Mesendoderm (in vitro differentiated cells): ENCODE data around the gene NDUFB10.
A peak's percentile ranks its signal among the peaks of the same experiment; 100 is the strongest.
"Not testable (repeated sequence)": the region's sequence is repeated elsewhere in the genome, so short reads cannot be mapped to it uniquely, and the experiment has no call there.

ENCODE experiments used
- DNase-seq: peaks from one replicate; pipeline ENCODE4 v3.0.0; 2013
- H2AK5ac ChIP-seq: 2 replicates; pipeline ENCODE4 v1.6.1; 2013; ENCODE audit warnings: low read length, inconsistent platforms
- H2BK120ac ChIP-seq: 2 replicates; pipeline ENCODE4 v1.6.1; 2013; ENCODE audit warnings: low read depth, mild to moderate bottlenecking, low read length, moderate library complexity, mixed read lengths
- H2BK15ac ChIP-seq: replicated peaks from 2 replicates; pipeline ENCODE4 v1.6.1; 2013; ENCODE audit warnings: low read depth, mild to moderate bottlenecking, moderate library complexity
- H2BK5ac ChIP-seq: 2 replicates; pipeline ENCODE4 v1.6.1; 2013; ENCODE audit warnings: low read length, inconsistent platforms
- H3K18ac ChIP-seq: 2 replicates; pipeline ENCODE4 v1.6.1; 2013; ENCODE audit warnings: mild to moderate bottlenecking, low read length, mixed read lengths
- H3K23ac ChIP-seq: one replicate; pipeline ENCODE4 v1.6.1; 2013; ENCODE audit warnings: low read length
- H3K27ac ChIP-seq: 2 replicates; pipeline ENCODE4 v1.5.1; 2013; ENCODE audit warnings: low read depth, mild to moderate bottlenecking, inconsistent platforms, low read length, moderate library complexity
- H3K27me3 ChIP-seq: 2 replicates; pipeline ENCODE4 v1.6.1; 2013; ENCODE audit warnings: low read length, control low read depth, mild to moderate bottlenecking, inconsistent platforms; ENCODE audit not compliant: insufficient read depth, poor library complexity
- H3K36me3 ChIP-seq: 2 replicates; pipeline ENCODE4 v1.6.1; 2013; ENCODE audit warnings: low read length, inconsistent platforms; ENCODE audit not compliant: control insufficient read depth, insufficient read depth
- H3K4ac ChIP-seq: one replicate; pipeline ENCODE4 v1.6.1; 2013; ENCODE audit warnings: low read depth, mild to moderate bottlenecking, low read length, moderate library complexity
- H3K4me1 ChIP-seq: 2 replicates; pipeline ENCODE4 v1.6.1; 2013; ENCODE audit warnings: low read depth, low read length, inconsistent platforms; ENCODE audit not compliant: control insufficient read depth
- H3K4me2 ChIP-seq: 2 replicates; pipeline ENCODE4 v1.6.1; 2013; ENCODE audit warnings: low read length
- H3K4me3 ChIP-seq: 2 replicates; pipeline ENCODE4 v1.5.1; 2013; ENCODE audit warnings: mild to moderate bottlenecking, low read length
- H3K56ac ChIP-seq: one replicate; pipeline ENCODE4 v1.6.1; 2013; ENCODE audit warnings: low read length
- H3K79me1 ChIP-seq: 2 replicates; pipeline ENCODE4 v1.6.1; 2013; ENCODE audit warnings: low read length, inconsistent platforms
- H3K79me2 ChIP-seq: 2 replicates; pipeline ENCODE4 v1.6.1; 2013; ENCODE audit warnings: mild to moderate bottlenecking, low read length; ENCODE audit not compliant: control insufficient read depth, insufficient read depth
- H3K9ac ChIP-seq: 2 replicates; pipeline ENCODE4 v1.6.1; 2013; ENCODE audit warnings: low read length, inconsistent platforms
- H4K5ac ChIP-seq: one replicate; pipeline ENCODE4 v1.6.1; 2013; ENCODE audit warnings: low read length
- H4K8ac ChIP-seq: one replicate; pipeline ENCODE4 v1.6.1; 2013; ENCODE audit warnings: low read depth, mild to moderate bottlenecking, control low read depth, low read length, moderate library complexity
- WGBS: extraction: QIAGEN DNeasy Blood & Tissue Kit; methylation state at CpG from one replicate; pipeline ENCODE4 v1.1.7; 2013; ENCODE audit warnings: low lambda C conversion rate, missing lambda C conversion rate; ENCODE audit not compliant: insufficient coverage; ENCODE audit errors: extremely low coverage; 5-methylcytosine and 5-hydroxymethylcytosine counted together

The NDUFB10 gene

GRCh38 chr16:1917665-1918350 is 41.5 kb upstream of the NDUFB10 start:
- Histone ChIP-seq H2AK5ac (no peak overlapping the region), H3K23ac (no peak overlapping the region), H3K4me1 (no peaks in the 10 kb centered on the region), H2BK120ac (no peak overlapping the region), H3K4ac (no peak overlapping the region), H3K4me3 (no peak overlapping the region), H4K5ac (no peak overlapping the region), H3K27me3 (peaks cover 34% of the 10 kb centered on the region), H4K8ac (no peak overlapping the region), H2BK15ac (no peak overlapping the region), H3K79me1 (no peaks in the 10 kb centered on the region), H3K4me2 (no peak overlapping the region), H3K36me3 (no peaks in the 10 kb centered on the region), H3K18ac (no peak overlapping the region), H3K9ac (no peak overlapping the region), H2BK5ac (no peak overlapping the region), H3K27ac (no peak overlapping the region), H3K79me2 (no peaks in the 10 kb centered on the region), H3K56ac (no peak overlapping the region)
- WGBS = no CpG with 5 or more reads among the region's 81 CpGs
- DNase-seq = no peak

DNA sequence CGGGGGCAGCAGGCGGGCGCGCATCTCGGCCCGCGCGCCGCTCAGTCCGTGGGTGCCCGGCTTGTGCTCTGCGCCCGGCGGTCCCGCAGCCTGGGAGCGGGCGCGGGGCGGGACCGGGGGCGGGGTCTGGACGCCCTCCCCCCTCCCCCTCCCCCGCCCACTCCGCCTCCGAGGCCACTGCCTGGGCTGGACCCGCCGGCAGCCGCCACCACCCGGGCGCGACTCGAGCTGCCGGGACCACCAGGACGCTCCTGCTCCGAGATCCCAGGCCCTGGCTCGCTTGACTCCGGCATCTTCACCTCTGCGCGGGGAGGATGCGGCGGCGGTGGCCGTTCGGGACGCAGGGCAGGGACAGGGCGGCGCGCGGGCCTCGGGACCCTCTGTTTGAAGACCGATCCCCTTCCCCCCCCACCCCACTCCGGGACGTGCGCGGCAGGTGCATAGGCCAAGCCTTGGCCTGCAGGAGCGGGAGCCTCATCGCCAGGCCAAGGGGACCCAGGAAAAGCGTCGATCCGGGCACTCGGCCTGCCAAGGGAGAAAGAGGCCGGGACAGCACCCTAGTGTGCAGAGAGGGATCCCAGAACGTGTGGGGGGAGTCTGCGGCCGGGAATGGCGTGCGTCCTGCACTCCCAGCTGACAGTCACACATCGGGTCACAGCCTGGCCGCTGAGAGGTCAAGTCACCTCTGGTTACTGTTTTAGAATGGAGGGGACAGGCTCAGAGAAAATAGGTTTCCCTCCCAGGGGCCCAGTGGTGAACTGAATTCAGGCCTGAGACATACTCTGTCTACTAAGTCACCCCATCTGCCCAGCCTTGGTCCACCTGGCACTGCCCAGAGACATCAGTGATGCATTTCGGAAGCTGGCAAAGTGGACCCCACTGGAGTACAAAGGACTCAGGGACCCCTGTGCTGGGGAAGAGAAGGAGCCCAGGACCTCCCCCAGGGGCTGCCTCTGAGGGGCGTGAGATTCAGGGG is 40.7 kb upstream of the NDUFB10 start, which contains the start of gene HS3ST6:
HS3ST6 (minus strand) TSS at position 65 of the 976 bp plus-strand sequence. CDS start 92 bp downstream, outside the sequence.
- H3K4me3 ChIP-seq = no peak within 1 kb of the TSS
- H3K27me3 ChIP-seq = peaks cover 34% of the 10 kb centered on the region
- DNase-seq = no peak

DNA sequence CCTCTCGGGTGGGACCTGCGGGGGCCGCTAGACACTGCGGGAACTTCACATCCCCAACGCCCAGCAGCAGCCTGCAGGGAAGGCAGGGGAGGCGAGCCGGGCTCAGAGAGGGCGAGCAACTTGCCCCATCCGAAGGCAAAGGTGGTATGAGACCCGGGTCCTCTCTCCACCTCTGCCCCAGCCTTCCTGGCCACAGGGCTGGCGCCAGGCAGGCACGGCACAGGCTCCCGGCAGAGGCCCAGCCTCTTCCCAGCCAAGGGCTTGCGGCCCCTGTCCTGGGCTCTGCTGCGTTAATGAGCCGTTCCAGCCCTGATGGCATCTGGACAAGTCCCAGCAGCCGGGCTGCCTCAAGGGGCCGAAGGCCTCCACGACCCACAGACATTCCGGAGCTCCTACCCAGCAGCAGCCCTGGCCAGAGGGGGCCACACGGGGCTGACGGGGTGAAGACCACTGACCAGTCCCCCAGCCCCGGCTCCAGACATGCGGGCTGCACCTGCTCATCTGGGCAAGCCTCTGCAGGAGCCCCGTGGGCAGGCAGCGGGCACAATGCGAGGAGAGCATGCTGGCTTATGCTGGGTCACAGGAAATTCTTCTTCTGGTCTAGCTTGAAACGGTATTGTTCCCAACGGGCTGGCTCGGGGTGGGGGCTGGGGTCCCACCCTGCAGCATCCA is 39.9 kb upstream of the NDUFB10 start:
- Histone ChIP-seq H3K27me3 (peaks cover 34% of the 10 kb centered on the region), H3K79me1 (no peaks in the 10 kb centered on the region), H3K36me3 (no peaks in the 10 kb centered on the region), H3K56ac (no peak overlapping the region), H2BK5ac (no peak overlapping the region), H2BK120ac (no peak overlapping the region), H3K4me1 (no peaks in the 10 kb centered on the region), H3K79me2 (no peaks in the 10 kb centered on the region), H3K23ac (no peak overlapping the region), H3K4ac (no peak overlapping the region), H3K27ac (no peak overlapping the region), H2AK5ac (no peak overlapping the region), H4K5ac (no peak overlapping the region), H3K4me3 (no peak overlapping the region), H3K4me2 (no peak overlapping the region), H2BK15ac (no peak overlapping the region), H4K8ac (no peak overlapping the region), H3K18ac (no peak overlapping the region), H3K9ac (no peak overlapping the region)
- no CpG with 5 or more reads among the region's 30 CpGs for WGBS
- no peak for DNase-seq

More for the DNA sequence above, 40.7 kb upstream of the NDUFB10 start, which contains the start of gene HS3ST6:
- Histone ChIP-seq H2BK5ac (no peak within 1 kb of the TSS), H2BK15ac (no peak within 1 kb of the TSS), H3K36me3 (no peaks in the 10 kb centered on the region), H3K79me1 (no peaks in the 10 kb centered on the region), H4K8ac (no peak within 1 kb of the TSS), H3K4me2 (no peak within 1 kb of the TSS), H3K23ac (no peak within 1 kb of the TSS), H3K9ac (no peak within 1 kb of the TSS), H3K18ac (no peak within 1 kb of the TSS), H2BK120ac (no peak within 1 kb of the TSS), H3K56ac (no peak within 1 kb of the TSS), H3K4ac (no peak within 1 kb of the TSS), H3K4me1 (no peaks in the 10 kb centered on the region), H2AK5ac (no peak within 1 kb of the TSS), H3K79me2 (no peaks in the 10 kb centered on the region), H4K5ac (no peak within 1 kb of the TSS), H3K27ac (no peak within 1 kb of the TSS)
- no CpG with 5 or more reads among the region's 71 CpGs for WGBS

DNA sequence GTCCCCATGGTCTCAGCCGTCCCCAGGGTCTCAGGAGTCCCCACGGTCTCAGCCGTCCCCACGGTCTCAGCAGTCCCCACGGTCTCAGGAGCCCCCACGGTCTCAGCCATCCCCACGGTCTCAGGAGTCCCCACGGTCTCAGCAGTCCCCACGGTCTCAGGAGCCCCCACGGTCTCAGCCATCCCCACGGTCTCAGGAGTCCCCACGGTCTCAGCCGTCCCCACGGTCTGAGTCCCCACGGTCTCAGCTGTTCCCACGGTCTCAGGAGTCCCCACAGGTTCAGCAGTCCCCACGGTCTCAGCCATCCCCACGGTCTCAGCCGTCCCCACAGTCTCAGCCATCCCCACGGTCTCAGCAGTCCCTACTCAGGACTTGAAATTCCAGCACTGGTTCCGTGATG is 39.2 kb upstream of the NDUFB10 start:
- not testable (repeated sequence) for H3K4me3 ChIP-seq, H3K79me2 ChIP-seq, H3K56ac ChIP-seq, H3K4me1 ChIP-seq, DNase-seq, H3K4me2 ChIP-seq, H2BK5ac ChIP-seq, H2AK5ac ChIP-seq, H2BK120ac ChIP-seq, H4K5ac ChIP-seq, H3K27ac ChIP-seq, H3K36me3 ChIP-seq, H2BK15ac ChIP-seq, H4K8ac ChIP-seq, H3K79me1 ChIP-seq, H3K4ac ChIP-seq, H3K18ac ChIP-seq, H3K23ac ChIP-seq, H3K9ac ChIP-seq
- WGBS = no CpG with 5 or more reads among the region's 21 CpGs
- peaks cover 34% of the 10 kb centered on the region for H3K27me3 ChIP-seq

DNA sequence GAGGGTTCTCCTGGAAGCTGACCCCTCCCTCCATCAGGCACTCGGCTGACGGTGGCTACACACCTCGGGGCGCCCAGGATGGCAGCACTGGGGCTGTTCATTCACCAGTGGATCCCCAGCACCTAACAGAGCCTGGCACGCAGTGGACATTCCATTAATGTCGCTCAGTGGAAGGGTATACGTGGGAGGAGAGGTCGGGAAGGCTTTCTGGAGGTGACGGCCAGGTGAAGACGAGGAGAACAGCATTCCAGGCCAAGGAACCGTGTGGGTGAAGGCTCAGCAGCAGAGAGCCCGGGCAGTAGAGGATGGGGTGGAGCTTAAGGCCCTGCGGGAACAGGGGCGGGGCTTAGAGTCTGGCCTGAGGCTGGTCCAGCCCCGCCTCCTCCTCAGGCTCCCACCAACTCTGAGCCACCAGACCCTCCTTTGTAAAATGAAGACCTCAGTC is 38.6 kb upstream of the NDUFB10 start:
- peaks cover 34% of the 10 kb centered on the region for H3K27me3 ChIP-seq
- H3K36me3 ChIP-seq = no peaks in the 10 kb centered on the region
- H4K5ac ChIP-seq = no peak overlapping the region
- H4K8ac ChIP-seq = no peak overlapping the region
- no peak overlapping the region for H3K4me3 ChIP-seq
- no peak overlapping the region for H3K18ac ChIP-seq
- H2BK5ac ChIP-seq = no peak overlapping the region
- H3K79me2 ChIP-seq = no peaks in the 10 kb centered on the region
- peak; percentile 67 for DNase-seq
- peak overlapping the region; percentile 15 for H3K56ac ChIP-seq
- no peaks in the 10 kb centered on the region for H3K4me1 ChIP-seq
- H3K79me1 ChIP-seq = no peaks in the 10 kb centered on the region
- H3K9ac ChIP-seq = no peak overlapping the region
- no peak overlapping the region for H3K23ac ChIP-seq
- no peak overlapping the region for H2BK15ac ChIP-seq
- no peak overlapping the region for H2AK5ac ChIP-seq
- H3K4ac ChIP-seq = no peak overlapping the region
- H2BK120ac ChIP-seq = no peak overlapping the region
- no peak overlapping the region for H3K4me2 ChIP-seq
- no peak overlapping the region for H3K27ac ChIP-seq
- no CpG with 5 or more reads among the region's 15 CpGs for WGBS
